Spleen (tissue), 7 donors: ENCODE measurements around the gene ASXL3.

Experiments used
- CTCF ChIP-seq, 11 experiments: fragments of 200-600 bp in 7 of 11; fragments of 450-650 bp in 4 of 11; sonication (generic) in 4 of 11; IDR thresholded peaks in 8 of 11; conservative IDR thresholded peaks in 3 of 11; 1 replicate in 7 of 11; 2 replicates in 4 of 11; pipeline versions ENCODE4 v1.4.0 to v1.8.0; 2016 to 2021; ENCODE audit warnings: antibody characterized with exemption in 11 of 11, inconsistent platforms in 4 of 11, mild to moderate bottlenecking in 1 of 11
- POLR2A ChIP-seq, 3 donors: fragments of 450-650 bp; IDR thresholded peaks; one replicate each; pipeline ENCODE4 v1.5.1; 2017; ENCODE audit warnings: antibody characterized with exemption in 3 of 3, mild to moderate bottlenecking in 1 of 3
- POLR2AphosphoS5 ChIP-seq, 3 donors: sonication (generic); formaldehyde crosslinking; IDR thresholded peaks; one replicate each; pipeline ENCODE4 v1.5.1; 2017; ENCODE audit warnings: antibody characterized with exemption in 3 of 3
- donor health status: DM: no; HTN: no; CAD: no; lungs with moderate emphysema.
- donor health status: DM: no; HTN: no; CAD: no.
- donor health status: DM: no; HTN: no; CAD: no.

GRCh38 chr18:33594799-33595198 lies 16.8 kb downstream of the ASXL3 start:
- TF ChIP-seq CTCF (IDR thresholded peaks at IDR 0.05 in 8 of 11, conservative IDR thresholded peaks at IDR 0.05 in 3 of 11), result no peak
- TF ChIP-seq POLR2A (IDR thresholded peaks at IDR 0.05), result no peak
- TF ChIP-seq POLR2AphosphoS5 (IDR thresholded peaks at IDR 0.05), result no peak
